Transverse colon (tissue), 3 donors: ENCODE results near the gene SDR42E2.

Experiments
- CTCF ChIP-seq, 5 experiments: fragments of 200-600 bp in 3 of 5; fragments of 450-650 bp in 2 of 5; sonication (generic) in 3 of 5; IDR thresholded peaks; 1 replicate in 2 of 5; 2 replicates in 3 of 5; pipeline ENCODE4 v1.5.1; 2016 to 2017; ENCODE audit warnings: antibody characterized with exemption in 5 of 5, inconsistent platforms in 3 of 5, mild to moderate bottlenecking in 2 of 5, moderate library complexity in 1 of 5
- EP300 ChIP-seq: sonication (generic); formaldehyde crosslinking; IDR thresholded peaks from one replicate; pipeline ENCODE4 v1.6.1; 2017; ENCODE audit warnings: antibody characterized with exemption, low read depth
- POLR2A ChIP-seq: fragments of 450-650 bp; IDR thresholded peaks from one replicate; pipeline ENCODE4 v1.6.1; 2016; ENCODE audit warnings: antibody characterized with exemption, mild to moderate bottlenecking, moderate library complexity

- TF ChIP-seq CTCF (IDR thresholded peaks at IDR 0.05) = no peak
- no peak for TF ChIP-seq POLR2A
- no peak for TF ChIP-seq EP300
Observed at GRCh38 chr16:22204091-22204655, 41.9 kb downstream of the SDR42E2 start.
